Kidney epithelial cell (primary cell): ENCODE measurements around the gene LCE2B. TPM values are rescaled to one million over a fixed set of nuclear protein-coding genes. Genes with fewer than 3 reads are reported as not detected.

ENCODE experiments used
- DNase-seq: peaks from one replicate; pipeline ENCODE4 v3.0.0-alpha.2; 2010; ENCODE audit warnings: low read depth
- H3K27me3 ChIP-seq: 2 replicates; pipeline ENCODE4 v1.6.0; 2011; ENCODE audit warnings: low read length; ENCODE audit not compliant: control insufficient read depth, insufficient read depth
- H3K36me3 ChIP-seq: 2 replicates; pipeline ENCODE4 v1.5.1; 2011; ENCODE audit warnings: low read length; ENCODE audit not compliant: control insufficient read depth, insufficient read depth
- H3K4me3 ChIP-seq: 2 replicates; pipeline ENCODE4 v1.5.1; 2011; ENCODE audit warnings: low read depth, mild to moderate bottlenecking, control low read depth, low read length
- CTCF ChIP-seq: IDR thresholded peaks from 2 replicates; pipeline ENCODE4 v1.5.1; 2011; ENCODE audit warnings: mild to moderate bottlenecking, moderate library complexity, low read length, control low read depth, inconsistent platforms; ENCODE audit not compliant: insufficient read depth, poor library complexity, severe bottlenecking
- total RNA-seq: library from RNA; depleted of rRNA; stranded (reverse); fragments of >200 nt; gene quantifications from 2 replicates; pipeline ENCODE4 v1.2.3, GENCODE V29; 2015

The LCE2B gene
- total RNA-seq, 1 donor from 2014 or later = not detected

- no peak for DNase-seq
- H3K4me3 ChIP-seq = no peak overlapping the region
- H3K36me3 ChIP-seq = no peaks in the 10 kb centered on the region
- H3K27me3 ChIP-seq = no peaks in the 10 kb centered on the region
- TF ChIP-seq CTCF = no peak
Measured at GRCh38 chr1:152679459-152679858, 6.5 kb upstream of the LCE2B start.

- DNase-seq = no peak
- H3K36me3 ChIP-seq = no peaks in the 10 kb centered on the region
- H3K27me3 ChIP-seq = no peaks in the 10 kb centered on the region
- no peak overlapping the region for H3K4me3 ChIP-seq
- no peak for TF ChIP-seq CTCF
Measured at GRCh38 chr1:152681616-152682015, 4.3 kb upstream of the LCE2B start.

DNA sequence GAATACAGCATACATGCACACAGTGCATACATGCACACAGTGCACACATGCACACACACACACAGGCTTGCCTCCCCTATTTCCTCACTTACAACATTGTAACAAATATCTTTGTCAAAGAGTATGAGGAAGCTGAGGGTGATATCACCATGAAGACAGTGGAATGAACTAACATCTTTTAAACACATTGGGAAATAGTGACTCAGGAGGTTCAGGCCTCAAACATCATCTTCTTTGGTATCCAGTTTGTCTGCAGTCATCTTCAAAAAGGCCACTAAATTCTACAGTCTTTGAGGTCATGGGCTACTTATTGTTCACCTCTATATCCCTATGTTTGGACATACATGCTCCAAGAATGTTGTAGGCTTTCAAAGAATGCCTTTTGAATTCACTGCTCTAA, 2.1 kb upstream of the LCE2B start:
- no peak for DNase-seq
- no peak for TF ChIP-seq CTCF
- no peak overlapping the region for H3K4me3 ChIP-seq
- no peaks in the 10 kb centered on the region for H3K27me3 ChIP-seq
- H3K36me3 ChIP-seq = no peaks in the 10 kb centered on the region

GRCh38 chr1:152697701-152698600, 12.0 kb downstream of the LCE2B start, which contains the start of gene LCE2A:
LCE2A (plus strand) TSS chr1:152698345; CDS start chr1:152698902, 557 bp downstream.
- Histone ChIP-seq H3K27me3 (no peaks in the 10 kb centered on the region), H3K4me3 (no peak within 1 kb of the TSS), H3K36me3 (no peaks in the 10 kb centered on the region)
- no peak for DNase-seq
- no peak for TF ChIP-seq CTCF

- no peak for TF ChIP-seq CTCF
Measured at GRCh38 chr1:152699746-152700145, 13.8 kb downstream of the LCE2B start.

GRCh38 chr1:152707860-152708259, 21.9 kb downstream of the LCE2B start, which contains the start of gene LCE4A:
LCE4A (plus strand) TSS chr1:152708160; CDS start chr1:152709076, 916 bp downstream.
- Histone ChIP-seq H3K27me3 (no peaks in the 10 kb centered on the region), H3K36me3 (no peaks in the 10 kb centered on the region), H3K4me3 (no peak within 1 kb of the TSS)
- no peak for DNase-seq
- TF ChIP-seq CTCF = no peak

More at GRCh38 chr1:152699746-152700145, 13.8 kb downstream of the LCE2B start:
- DNase-seq = no peak
- no peaks in the 10 kb centered on the region for H3K36me3 ChIP-seq
- H3K4me3 ChIP-seq = no peak overlapping the region
- H3K27me3 ChIP-seq = no peaks in the 10 kb centered on the region
